Dermis microvascular lymphatic vessel endothelial cell (primary cell): ENCODE data around the gene GPR27. TPM values are rescaled to one million over a fixed set of nuclear protein-coding genes. Genes with fewer than 3 reads are reported as not detected.

Source experiments
- DNase-seq, 2 donors: peaks; one replicate each; pipeline versions ENCODE4 v3.0.0 to v3.0.0-alpha.2; 2010; ENCODE audit warnings: low read depth in 2 of 2
- total RNA-seq: library from RNA; depleted of rRNA; stranded (reverse); fragments of >200 nt; gene quantifications from 2 replicates; pipeline ENCODE4 v1.2.1, GENCODE V29; 2014

GPR27 gene
- total RNA-seq, 1 donor from 2014 or later, result not detected

GRCh38 chr3:71785532-71786216 is 32.0 kb downstream of the GPR27 start:
- DNase-seq, result no peak

GRCh38 chr3:71786217-71786549 is 32.5 kb downstream of the GPR27 start:
- DNase-seq, result no peak

GRCh38 chr3:71786551-71786950 is 32.9 kb downstream of the GPR27 start:
- DNase-seq, result no peak

- no peak for DNase-seq
Observed at GRCh38 chr3:71787851-71788405, 34.3 kb downstream of the GPR27 start.

- no peak for DNase-seq
Observed at GRCh38 chr3:71789922-71790321, 36.3 kb downstream of the GPR27 start.

- no peak for DNase-seq
Observed at GRCh38 chr3:71791634-71792033, 38.0 kb downstream of the GPR27 start.

GRCh38 chr3:71796290-71796689 is 42.6 kb downstream of the GPR27 start:
- no peak for DNase-seq

GRCh38 chr3:71797455-71797854 is 43.8 kb downstream of the GPR27 start:
- DNase-seq, result no peak

GRCh38 chr3:71800023-71800422 is 46.4 kb downstream of the GPR27 start:
- no peak for DNase-seq

GRCh38 chr3:71801986-71802385 is 48.3 kb downstream of the GPR27 start:
- no peak for DNase-seq

- DNase-seq, result no peak
Observed at GRCh38 chr3:71803248-71803647, 49.6 kb downstream of the GPR27 start.

GRCh38 chr3:71805199-71805598 is 51.5 kb downstream of the GPR27 start:
- DNase-seq, result no peak

- no peak for DNase-seq
Observed at GRCh38 chr3:71805691-71806090, 52.0 kb downstream of the GPR27 start.

Other genes starting within 250 kb of the GPR27 start
- 56.7 and 80.3 TPM in 2 replicates for gene FOXP1, start 170.1 kb upstream of the GPR27 start, total RNA-seq
- 1.5 and 3.3 TPM in 2 replicates for gene EIF4E3, start 28.5 kb upstream of the GPR27 start, total RNA-seq
- not detected in 2 replicates for gene PROK2, start 31.3 kb downstream of the GPR27 start, total RNA-seq